GM19372 (cell line): Measurements from ENCODE around the gene ADCY5.

Experiments used
- ATAC-seq: cut with Tn5 transposase; IDR thresholded peaks from one replicate; pipeline ENCODE4 v1.9.1; 2021; ENCODE audit warnings: mild to moderate bottlenecking, low read depth, moderate library complexity; ENCODE audit not compliant: unreplicated experiment

Gene ADCY5

DNA sequence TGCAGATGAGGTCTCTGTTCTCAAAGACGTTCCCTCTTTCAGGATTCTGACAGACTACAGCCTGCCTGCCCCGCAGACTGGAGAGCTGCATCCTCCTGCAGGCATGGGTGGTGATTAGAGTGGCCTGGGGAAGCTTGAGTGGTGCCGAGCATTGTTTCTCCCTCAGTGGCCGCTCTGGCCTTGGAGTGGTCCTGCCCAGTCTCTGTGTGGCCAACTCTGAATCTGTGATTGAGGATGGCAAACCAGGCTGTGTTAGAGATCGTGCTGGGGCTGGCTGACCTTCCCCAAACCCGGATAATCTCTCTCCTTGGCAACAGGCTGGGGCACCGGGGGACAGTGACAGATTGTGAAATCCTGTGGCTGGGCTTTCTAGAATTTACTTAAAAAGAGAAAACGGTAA is 11.0 kb upstream of the ADCY5 start:
- ATAC-seq, result no peak

DNA sequence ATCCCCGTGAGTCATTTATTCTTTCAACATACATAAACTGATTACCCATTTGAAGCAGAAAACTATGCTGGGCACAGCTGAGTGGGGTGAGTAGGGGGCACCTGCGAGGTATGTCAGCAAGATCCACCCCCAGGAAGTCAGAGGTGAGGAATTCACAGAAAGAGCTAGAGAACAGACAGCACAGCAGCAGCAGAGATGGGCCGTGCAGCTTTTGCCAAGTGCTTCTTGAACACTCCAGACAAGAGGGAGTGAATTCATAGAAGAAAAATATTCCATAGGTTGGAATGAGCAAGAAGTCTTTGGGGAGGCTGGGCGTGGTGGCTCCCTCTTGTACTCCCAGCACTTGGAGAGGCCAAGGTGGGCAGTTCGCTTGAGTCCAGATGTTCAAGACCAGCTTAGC is 9.4 kb upstream of the ADCY5 start:
- no peak for ATAC-seq

DNA sequence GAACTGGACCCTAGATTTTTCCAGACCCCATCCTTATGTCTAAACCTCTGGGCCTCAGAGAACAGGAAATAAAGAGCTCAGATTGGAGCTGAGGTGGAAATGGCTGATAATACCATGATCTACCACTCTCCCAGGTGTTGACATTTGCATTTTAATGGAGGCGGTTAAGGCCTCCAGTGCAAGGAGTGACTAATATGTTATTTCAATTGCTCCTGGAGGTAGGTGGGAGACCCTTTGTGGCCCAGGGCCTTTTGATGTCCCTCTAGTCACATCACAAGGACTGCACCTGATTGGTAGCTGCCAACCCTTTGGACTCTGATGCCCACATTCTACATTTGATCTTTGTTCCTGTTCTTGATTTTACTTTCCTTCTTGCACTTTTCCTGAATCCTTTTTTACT is 9.0 kb upstream of the ADCY5 start:
- ATAC-seq, result no peak

DNA sequence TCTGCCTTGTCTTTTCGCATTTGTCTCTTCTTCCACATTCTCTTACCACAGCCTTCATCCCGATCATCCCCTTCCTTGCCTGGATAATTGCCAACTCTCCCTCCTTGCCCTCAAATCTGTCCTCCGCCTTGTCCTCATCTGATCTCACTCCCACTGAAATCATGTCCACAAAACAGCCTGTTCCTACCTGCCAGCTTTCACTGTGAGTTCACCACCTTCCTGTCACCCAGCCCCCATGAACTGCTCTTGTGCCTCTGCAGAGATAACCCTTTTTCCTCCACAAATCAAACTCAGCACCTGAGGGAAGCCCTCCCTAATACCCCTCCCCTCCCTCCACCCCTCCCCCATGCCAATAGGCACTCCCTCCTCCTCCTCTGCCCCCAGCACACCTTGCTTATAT is 4.8 kb upstream of the ADCY5 start:
- no peak for ATAC-seq

DNA sequence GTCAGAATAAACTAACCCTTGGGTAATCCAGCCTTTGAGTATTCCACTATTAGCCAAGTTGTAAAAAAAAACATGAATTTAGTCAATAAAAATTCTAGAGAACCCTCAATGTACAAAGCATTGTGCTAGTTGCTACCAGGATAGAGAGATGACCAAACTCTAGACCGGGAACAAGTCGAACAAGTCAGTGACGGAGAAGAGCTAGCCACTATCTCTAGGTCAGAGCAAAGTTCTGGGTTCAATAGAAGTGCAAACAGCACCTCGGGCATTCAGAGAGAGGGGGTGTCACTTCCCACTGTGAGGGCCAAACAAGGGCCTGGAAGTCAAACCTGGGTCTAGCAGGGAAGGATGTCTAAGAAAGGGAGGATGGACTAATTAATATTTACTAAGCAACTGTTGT is 2.3 kb upstream of the ADCY5 start:
- no peak for ATAC-seq

DNA sequence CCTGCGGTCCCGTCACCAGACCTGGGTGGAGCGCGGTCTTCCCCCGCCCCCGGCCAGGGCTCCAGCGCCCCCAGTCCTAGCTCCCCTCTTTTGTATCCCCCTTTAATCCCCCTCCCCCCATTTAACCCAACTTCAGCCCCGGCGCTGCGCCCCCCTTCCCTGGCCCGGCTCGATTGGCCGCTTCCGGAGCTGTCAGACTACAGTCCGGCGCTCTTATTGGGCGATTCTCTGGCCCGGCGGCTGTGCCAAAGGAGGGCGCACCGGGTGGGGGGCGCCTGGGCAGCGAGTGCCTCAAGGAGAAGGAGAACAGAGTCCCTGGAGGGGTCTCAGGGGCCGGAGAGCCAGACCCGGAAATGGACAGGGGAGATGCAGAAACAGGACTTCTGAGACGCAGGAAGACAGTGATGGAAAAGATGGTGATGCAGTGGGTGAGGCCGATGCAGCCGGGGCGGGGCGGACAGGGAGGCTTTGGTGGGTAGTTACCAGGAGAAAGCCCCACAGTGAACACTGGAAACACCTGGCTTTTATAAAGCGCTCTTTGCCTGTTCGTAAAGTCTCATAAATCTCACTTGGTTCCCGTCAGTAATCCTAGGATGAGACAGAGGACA is 1.2 kb upstream of the ADCY5 start:
- ATAC-seq, result no peak

DNA sequence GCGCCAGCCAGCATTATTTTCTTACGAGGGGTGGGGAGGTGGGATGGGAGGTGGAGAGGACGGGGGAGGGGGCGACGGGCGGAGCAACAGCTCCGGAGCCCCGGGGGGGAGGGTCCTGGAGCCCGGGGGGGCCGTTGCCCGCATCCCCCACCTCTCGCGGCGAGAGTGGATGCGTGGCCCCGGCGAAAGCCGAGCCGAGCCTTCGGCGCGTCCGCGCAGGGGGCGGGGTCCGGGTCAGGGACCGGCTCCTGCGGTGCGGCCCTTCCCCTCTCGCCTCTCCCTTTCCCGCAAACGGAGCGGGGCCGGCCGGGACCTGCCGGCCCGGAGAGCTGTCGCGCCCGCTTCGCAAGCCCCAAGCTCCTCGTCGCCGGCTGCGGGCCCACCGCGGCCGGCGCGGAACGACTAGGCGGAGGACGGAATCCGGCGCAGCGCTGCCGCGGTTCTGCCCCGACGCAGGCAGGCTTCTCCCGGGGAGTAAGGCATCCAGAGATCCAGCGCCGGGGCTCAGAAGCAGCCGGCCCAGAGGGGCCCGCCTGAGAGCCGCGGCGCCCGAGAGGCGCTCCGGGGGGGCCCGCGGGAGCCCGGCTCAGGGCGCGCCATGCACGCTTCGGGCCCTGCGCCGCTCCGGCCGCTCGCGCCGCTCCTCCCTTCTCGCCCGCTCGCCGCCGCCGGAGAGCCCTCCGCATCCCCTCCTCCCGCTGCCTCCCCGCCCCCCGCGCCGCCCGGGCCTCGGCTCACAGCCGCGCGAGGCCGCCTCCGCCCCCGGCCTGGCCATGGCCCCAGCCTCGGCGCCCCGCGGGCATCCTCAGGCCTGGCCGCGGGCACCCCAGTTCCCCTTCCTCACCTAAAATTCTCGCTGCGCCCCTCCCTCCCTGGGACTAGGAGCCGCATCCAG is 459 bp upstream of the ADCY5 start:
- ATAC-seq, result no peak

DNA sequence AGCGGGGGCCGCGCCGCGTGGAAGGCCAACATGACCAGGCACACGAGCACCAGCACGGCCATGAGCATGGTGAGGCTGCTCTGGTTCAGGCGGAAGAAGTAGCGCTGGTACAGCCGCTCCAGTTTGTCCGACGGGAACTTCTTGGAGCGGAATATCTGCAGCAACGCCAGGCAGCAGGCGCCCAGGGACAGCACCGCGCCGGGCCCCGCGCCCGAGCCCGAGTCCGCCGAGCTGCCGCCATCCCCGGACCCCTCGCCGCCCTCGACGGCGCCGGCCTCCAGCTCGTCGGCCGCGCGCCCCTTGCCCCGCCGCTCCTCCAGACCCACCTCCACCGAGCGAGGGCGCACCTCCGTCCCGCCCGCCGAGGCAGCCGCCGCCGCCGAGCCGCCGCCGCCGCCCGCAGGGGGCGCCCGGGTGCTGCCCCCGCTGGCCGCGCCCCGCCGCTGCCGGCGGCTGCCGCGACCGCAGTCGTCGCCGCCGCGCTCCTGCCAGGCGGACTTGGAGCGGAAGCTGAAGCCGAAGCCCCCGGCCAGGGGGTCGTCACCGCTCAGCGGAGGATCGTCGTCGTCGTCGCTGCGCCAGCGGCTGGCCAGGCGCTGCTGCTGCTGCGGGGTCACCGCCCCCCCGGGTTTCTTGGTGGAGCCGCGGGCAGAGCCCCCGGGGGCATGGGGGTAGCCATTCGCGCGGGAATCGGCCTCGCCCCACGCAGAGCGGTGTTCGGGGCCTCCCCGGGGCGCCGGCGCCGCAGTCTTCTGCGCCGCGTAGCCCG is 957 bp downstream of the ADCY5 start:
- ATAC-seq, result no peak

DNA sequence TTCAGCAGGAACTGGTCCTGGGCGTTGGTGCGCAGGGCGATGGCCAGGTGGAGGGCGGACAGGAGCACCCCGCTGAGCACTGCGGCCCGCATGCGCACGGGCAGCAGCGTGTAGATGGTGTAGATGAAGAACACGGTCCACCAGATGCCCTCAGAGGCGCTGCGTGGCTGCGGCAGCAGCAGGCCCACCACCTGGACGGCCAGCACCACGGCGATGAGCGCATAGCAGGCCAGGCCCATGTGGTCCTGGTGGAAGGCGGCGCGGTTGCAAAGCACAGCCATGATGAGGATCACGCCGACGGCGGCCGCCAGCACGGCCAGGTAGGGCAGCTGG is 1.5 kb downstream of the ADCY5 start:
- ATAC-seq, result no peak

DNA sequence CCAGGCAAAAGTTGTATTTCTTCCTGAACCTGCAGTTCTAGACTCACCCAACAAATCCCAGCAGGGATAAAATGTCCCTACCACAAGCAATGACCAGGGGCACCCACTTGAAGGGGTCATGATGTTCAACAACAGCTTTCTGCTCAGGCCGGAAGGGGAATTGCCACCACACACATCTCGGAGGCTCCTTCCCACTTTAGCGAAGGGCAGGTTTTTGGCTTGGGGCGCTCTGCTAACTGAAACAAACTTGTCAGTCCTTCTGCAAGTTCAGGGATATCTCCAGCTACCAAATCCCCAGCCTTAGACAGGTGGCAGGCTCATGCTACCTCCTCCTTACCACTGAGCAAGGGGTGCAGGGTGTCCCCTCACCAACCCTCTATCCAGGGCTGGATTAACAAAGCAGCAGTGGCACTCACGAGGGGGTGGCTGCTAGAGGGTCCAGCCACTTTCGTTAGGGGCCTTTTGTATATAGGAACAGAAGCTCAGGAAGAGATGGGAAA is 2.2 kb downstream of the ADCY5 start:
- ATAC-seq, result no peak

DNA sequence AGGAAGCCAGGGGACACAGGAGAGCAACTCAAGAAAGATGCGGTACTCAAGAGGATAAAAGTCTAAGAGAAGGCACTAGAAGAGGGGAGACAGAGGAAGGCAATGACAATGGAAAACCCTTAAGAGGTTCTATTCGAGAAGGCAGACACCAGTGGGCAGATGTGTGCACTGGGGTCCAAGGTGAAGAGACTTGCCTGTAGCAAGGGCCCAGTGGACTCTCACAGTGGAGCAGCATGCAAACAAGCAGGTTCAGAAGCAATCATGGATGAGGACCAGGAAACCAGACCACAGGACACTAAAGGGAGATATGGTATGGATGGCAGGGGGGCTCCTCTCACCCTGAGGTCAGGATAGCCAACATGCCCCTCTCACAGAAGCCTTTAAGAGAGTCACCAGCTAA is 2.7 kb downstream of the ADCY5 start:
- no peak for ATAC-seq

DNA sequence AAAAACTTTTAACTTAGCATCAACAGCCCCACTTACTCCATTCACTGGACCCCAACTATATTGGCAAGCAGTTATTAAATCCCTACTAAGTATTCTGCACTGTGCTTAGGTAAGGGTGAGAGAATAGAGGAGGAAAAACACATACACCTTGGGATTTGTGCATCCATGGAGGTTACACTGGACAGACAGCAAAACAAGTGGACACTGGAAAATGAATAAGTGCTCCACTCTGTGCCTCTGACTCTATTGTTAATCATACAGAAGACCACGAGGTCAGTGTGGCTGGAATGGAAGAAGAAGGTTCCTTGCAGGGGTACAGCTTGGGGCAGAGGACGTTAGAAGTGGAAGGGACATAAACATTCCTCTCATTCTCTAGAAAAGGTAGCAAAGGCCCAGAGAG is 3.2 kb downstream of the ADCY5 start:
- no peak for ATAC-seq

DNA sequence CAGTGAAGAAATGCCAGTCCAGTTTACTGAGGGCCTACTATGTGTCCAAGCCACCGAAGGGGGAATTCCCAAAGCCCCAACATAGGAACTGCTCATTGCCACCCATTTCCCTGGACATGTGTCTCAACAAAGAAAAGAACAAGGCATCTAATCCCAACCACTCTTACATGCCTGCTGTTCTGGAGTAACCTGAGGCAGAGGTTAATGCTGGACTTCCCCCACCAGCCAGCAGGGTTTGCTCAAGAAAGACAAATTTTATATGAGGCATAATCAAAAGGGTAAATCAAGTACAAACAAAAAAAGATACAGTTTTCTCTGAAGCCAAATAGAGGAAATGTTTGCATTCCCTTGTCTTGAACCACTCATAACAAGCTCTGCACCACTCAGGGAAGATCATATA is 4.1 kb downstream of the ADCY5 start:
- ATAC-seq, result no peak

DNA sequence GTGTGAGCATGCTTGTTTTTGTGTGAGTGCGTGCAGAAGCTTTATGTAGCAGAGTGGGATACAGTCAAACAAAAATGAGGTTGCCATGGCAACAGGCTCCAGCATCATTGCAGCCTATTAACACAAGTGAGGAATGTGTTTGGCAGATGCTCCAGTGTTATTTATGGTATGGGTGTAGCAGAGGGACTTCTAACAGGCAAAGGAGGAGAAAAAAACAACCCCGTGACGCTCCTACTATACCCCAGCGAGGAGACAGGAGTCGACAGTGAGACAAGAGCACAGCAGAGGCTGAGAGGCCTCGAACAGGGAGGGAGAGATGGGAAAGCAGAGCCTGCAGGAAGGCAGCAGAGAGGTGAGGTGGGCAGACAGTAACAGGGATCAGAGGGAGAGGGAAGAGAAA is 4.9 kb downstream of the ADCY5 start:
- ATAC-seq, result no peak

DNA sequence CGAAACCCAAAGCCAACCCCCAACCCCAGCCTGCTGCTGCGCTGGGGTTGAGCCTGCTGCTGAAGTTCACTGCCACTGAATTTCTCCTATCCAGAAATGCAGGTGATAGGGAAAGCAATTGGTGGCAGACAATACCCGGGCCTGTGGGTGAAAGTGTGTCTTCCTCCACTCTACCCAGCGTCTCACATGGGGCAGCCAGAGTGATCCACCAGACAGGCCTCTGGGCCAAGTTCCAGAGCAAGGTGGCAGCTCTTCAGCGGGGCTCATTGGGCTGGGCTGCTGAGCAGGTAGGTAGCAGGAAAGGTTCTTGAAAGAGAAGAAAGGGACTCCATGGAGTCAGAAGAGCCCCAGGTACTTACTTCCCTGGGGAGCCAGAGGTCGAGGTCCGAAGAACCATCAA is 6.0 kb downstream of the ADCY5 start:
- ATAC-seq, result no peak

DNA sequence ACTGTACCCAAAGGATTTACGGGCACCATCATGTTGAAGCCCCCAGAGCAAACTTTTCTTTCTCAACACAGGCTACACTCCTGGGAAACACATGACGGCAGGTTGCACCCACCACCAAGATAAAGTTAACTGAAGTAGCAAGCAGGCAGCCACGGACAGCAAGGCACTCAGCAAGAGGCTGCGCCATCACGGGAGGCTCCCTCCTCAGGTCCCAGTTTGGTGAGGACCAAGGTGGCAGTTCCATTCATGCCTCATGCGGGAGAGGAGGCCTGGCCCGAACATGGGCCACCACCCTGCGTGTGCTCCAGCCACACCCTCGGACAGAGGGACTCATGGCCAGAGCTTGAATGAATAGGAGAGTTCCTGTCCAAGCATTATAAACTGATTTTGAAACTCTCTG is 6.8 kb downstream of the ADCY5 start:
- ATAC-seq, result no peak

DNA sequence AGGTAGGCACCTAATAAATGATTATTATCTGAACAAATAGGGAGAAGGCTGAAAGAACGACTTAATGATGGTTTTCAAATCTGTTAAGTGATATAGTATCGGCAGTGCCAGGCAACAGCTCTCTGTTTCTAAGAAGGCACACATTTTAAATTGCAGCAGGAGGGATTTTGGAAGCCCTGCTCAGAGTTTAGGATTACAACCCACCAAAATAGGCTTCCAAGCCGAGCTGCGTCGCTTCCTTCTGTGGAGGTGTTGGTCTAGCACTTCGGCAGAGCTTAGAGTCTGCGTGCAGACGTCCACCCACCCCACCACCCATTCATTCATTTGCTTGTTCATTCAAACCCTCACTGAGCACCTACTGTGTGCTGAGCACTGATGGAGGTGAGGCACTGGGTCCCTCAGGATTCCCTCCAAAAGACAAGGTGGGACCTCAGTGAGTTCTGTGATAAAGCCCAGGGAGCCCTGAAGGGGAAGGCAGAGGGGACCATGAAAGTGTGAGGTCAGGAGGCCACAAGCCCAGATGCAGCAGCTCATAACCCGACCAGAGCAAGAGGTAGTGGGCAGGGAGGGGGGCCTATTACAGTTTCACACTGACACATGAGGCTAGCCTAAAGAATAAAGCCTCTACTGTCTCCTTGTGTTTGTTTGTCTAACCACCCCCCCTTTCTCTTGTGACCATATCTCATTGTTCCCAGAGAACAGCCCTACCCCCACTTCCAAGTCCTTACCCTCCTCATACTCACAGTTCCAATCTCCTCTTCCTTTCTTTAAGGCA is 8.9 kb downstream of the ADCY5 start:
- ATAC-seq, result no peak

DNA sequence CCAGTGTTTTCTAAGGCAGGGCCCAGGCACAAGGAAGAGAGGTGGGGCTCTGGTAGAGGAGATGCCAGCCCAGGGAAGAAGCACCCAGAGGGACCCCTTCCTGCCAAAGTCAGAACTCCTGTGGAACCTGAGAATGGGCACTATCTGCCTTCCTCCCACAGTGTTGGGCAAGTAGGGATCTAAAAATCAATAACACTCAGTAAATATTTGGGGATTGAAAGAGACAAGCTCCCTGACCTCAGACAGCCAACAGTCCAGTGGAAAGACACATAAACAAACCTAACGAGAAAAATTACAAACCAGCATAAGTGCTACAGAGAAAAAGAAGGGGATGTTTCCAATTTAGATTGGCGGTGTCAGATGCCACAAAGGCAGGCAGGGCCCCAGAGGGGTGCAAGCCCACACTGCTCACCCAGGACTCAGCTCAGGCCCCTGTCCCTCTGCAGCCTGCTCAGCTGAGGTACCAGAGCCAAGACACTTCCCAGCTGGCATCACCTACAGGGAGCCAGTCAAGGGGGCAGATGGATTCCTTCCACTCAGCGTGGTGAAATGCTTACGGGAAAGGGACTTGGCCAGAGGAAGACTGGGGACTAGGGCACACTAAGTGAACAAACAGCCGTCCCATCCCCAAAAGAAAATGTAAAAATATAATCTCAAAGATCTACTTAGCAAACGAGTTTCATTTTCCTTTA is 15.9 kb downstream of the ADCY5 start:
- ATAC-seq, result no peak

DNA sequence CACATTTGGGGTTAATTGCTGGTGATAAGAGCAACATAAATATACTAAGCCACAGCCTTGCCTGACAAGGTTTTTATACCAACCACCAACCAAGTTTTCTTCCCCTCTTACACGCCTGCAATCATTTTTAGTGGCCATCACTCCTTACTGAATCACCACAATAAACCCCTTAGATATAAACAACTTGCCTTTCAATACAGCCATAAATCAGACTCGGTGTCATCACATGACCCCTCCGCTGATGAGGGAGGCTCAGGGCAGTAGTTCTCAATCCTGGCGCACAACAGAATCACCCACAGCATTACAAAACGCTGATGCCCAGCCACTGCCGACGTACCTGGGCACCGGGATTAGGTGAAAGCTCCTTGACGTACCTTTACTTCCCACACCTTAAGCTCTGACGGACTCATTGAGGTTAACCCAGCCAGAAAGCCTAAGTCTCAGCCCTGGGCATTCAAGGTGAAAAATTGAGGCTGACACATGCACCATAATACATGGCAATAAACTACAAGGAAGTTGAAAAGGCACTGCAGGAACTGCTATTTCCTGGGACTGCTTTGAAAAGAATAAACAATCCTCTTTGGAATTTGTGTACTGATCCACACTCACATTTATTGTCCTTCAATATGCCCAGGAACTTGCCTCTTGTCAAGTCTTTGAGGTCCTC is 17.1 kb downstream of the ADCY5 start:
- ATAC-seq, result no peak
